ENCODE results near the gene REC114.
"Not testable (repeated sequence)": the region's sequence is repeated elsewhere in the genome, so short reads cannot be mapped to it uniquely, and the experiment has no call there.

REC114 gene, protein sequence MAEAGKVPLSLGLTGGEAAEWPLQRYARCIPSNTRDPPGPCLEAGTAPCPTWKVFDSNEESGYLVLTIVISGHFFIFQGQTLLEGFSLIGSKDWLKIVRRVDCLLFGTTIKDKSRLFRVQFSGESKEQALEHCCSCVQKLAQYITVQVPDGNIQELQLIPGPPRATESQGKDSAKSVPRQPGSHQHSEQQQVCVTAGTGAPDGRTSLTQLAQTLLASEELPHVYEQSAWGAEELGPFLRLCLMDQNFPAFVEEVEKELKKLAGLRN

DNA sequence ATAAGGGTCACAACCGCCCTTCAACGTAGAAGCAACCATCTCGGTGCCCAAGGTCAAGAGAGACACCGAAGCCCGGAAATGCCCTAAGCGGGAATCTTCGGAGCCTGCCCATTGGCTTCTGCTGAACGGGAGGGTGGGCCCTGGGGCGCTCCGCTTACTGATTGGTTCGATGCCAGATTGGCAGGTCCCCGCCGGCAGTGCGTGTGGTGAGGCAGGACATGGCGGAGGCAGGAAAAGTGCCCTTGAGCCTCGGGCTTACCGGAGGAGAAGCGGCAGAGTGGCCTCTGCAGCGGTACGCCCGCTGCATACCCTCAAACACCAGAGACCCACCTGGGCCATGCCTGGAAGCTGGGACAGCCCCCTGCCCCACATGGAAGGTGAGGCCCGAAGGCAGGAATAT lies at the start of gene REC114:
TSS of gene REC114 (plus strand) at position 197 of the 400 bp plus-strand sequence. CDS start at position 219, 22 bp downstream.
- no peak for DNase-seq (ENCODE audit: low read depth)
- no peak for TF ChIP-seq CTCF (IDR thresholded peaks at IDR 0.05; ENCODE audit: control insufficient read depth, insufficient read depth, low read depth, low read length, missing control alignments)
- no peak within 1 kb of the TSS for H3K4me3 ChIP-seq (ENCODE audit: control insufficient read depth, low read depth, low read length)

GRCh38 chr15:73393336-73393735 lies 49.6 kb upstream of the REC114 start:
- DNase-seq (ENCODE audit: low read depth) = no peak
- no peak for TF ChIP-seq CTCF (IDR thresholded peaks at IDR 0.05; ENCODE audit: control insufficient read depth, insufficient read depth, low read depth, low read length, missing control alignments)
- no peak overlapping the region for H3K4me3 ChIP-seq (ENCODE audit: control insufficient read depth, low read depth, low read length)

- no peak overlapping the region for H3K4me3 ChIP-seq (ENCODE audit: control insufficient read depth, low read depth, low read length)
- no peak for DNase-seq (ENCODE audit: low read depth)
- TF ChIP-seq CTCF (IDR thresholded peaks at IDR 0.05; ENCODE audit: control insufficient read depth, insufficient read depth, low read depth, low read length, missing control alignments) = no peak
Measured at GRCh38 chr15:73394782-73395181, 48.2 kb upstream of the REC114 start.

- no peak overlapping the region for H3K4me3 ChIP-seq (ENCODE audit: control insufficient read depth, low read depth, low read length)
- no peak for TF ChIP-seq CTCF (IDR thresholded peaks at IDR 0.05; ENCODE audit: control insufficient read depth, insufficient read depth, low read depth, low read length, missing control alignments)
- DNase-seq (ENCODE audit: low read depth) = no peak
Measured at GRCh38 chr15:73395671-73396070, 47.3 kb upstream of the REC114 start.

DNA sequence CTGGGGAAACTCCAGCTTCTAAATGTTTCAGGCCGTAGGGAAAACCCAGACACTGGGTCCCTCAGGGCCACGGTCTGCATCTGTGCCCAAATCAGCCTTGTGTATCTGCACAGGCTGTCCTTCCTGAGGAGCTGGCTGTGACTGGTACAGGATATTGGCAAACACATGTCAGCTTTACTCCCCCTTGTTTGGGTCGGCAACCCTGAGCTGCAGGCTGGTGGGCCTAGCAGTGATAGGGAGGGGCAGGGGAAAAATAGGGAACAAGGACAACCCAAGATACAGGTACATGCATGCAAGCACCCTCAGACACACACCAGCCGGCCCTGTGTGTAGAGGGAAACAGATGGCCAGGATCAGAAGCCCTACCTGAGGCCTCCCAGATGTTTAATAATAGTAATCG lies 45.5 kb upstream of the REC114 start:
- DNase-seq (ENCODE audit: low read depth) = no peak
- H3K4me3 ChIP-seq (ENCODE audit: control insufficient read depth, low read depth, low read length) = no peak overlapping the region
- no peak for TF ChIP-seq CTCF (IDR thresholded peaks at IDR 0.05; ENCODE audit: control insufficient read depth, insufficient read depth, low read depth, low read length, missing control alignments)

- TF ChIP-seq CTCF (IDR thresholded peaks at IDR 0.05; ENCODE audit: control insufficient read depth, insufficient read depth, low read depth, low read length, missing control alignments) = no peak
- no peak overlapping the region for H3K4me3 ChIP-seq (ENCODE audit: control insufficient read depth, low read depth, low read length)
- DNase-seq (ENCODE audit: low read depth) = no peak
Measured at GRCh38 chr15:73398861-73399260, 44.1 kb upstream of the REC114 start.

GRCh38 chr15:73400222-73400621 lies 42.7 kb upstream of the REC114 start:
- H3K4me3 ChIP-seq (ENCODE audit: control insufficient read depth, low read depth, low read length) = not testable (repeated sequence)
- peak; percentile 7 for DNase-seq (ENCODE audit: low read depth)

All from AG09309 (cell line).